ENCODE data around the gene SCGB3A2. TPM values are rescaled to one million over a fixed set of nuclear protein-coding genes. Genes with fewer than 3 reads are reported as not detected.

SCGB3A2 gene
- polyA plus RNA-seq, 1 experiment: not detected

DNA sequence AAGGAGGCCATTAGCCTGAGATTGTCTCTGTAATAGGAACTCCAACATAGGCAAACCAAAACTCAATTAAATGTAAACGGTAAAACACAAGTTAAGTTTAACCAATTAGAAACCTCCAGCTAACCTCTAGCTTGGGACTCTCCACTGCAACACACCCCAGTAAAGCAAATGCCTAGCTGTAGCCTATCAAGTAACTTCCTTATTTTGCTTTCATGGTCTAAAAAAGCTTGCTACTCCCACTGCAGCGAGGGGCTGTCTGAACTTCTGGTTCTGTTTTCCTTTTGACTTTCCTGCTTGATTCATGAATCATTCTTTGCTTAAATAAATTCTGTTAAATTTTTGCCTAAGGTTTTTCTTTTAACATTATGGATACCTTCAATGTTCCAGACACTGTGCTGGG is 52.3 kb downstream of the SCGB3A2 start:
- no peak for DNase-seq (ENCODE audit: low read depth)
- TF ChIP-seq, protein P1, sequence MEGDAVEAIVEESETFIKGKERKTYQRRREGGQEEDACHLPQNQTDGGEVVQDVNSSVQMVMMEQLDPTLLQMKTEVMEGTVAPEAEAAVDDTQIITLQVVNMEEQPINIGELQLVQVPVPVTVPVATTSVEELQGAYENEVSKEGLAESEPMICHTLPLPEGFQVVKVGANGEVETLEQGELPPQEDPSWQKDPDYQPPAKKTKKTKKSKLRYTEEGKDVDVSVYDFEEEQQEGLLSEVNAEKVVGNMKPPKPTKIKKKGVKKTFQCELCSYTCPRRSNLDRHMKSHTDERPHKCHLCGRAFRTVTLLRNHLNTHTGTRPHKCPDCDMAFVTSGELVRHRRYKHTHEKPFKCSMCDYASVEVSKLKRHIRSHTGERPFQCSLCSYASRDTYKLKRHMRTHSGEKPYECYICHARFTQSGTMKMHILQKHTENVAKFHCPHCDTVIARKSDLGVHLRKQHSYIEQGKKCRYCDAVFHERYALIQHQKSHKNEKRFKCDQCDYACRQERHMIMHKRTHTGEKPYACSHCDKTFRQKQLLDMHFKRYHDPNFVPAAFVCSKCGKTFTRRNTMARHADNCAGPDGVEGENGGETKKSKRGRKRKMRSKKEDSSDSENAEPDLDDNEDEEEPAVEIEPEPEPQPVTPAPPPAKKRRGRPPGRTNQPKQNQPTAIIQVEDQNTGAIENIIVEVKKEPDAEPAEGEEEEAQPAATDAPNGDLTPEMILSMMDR (IDR thresholded peaks at IDR 0.05; ENCODE audit: insufficient read depth, low read depth, low read length): no peak
- ChIA-PET POLR2A (no interaction called here), CTCF (interaction anchor here (0.7 to 0.8 kb wide), 2 partner anchors 9 to 12 kb away, joined by 3 read pairs; no protein-coding TSS in a partner anchor)
- Histone ChIP-seq H3K4me3 (ENCODE audit: low read depth, low read length) (no peak overlapping the region), H3K36me3 (ENCODE audit: control insufficient read depth, insufficient read depth, low read length) (no peaks in the 10 kb centered on the region), H3K27me3 (ENCODE audit: control insufficient read depth, insufficient read depth, low read length) (no peaks in the 10 kb centered on the region)

Other genes starting within 250 kb of the SCGB3A2 start
- gene JAKMIP2, start 96.0 kb upstream of the SCGB3A2 start, polyA plus RNA-seq (2011; rRNA removed): not detected in 2 replicates
- not detected in 2 replicates for gene SPINK1, start 47.0 kb upstream of the SCGB3A2 start, polyA plus RNA-seq (2011; rRNA removed)
- gene C5orf46, start 27.8 kb downstream of the SCGB3A2 start, polyA plus RNA-seq (2011; rRNA removed): 13.4 and 19.6 TPM in 2 replicates
- not detected in 2 replicates for gene SPINK5, start 185.3 kb downstream of the SCGB3A2 start, polyA plus RNA-seq (2011; rRNA removed)